Measurements from ENCODE around the gene ACOT12. TPM values are rescaled to one million over a fixed set of nuclear protein-coding genes. Genes with fewer than 3 reads are reported as not detected.

Gene ACOT12
- total and polyA plus RNA-seq, 2 donors (not counting 3 experiments of a cell fraction or from before 2014, with no cell fraction given) = not detected

- Histone ChIP-seq H3K79me2 (ENCODE audit: control insufficient read depth, insufficient read depth, low read length) (no peaks in the 10 kb centered on the region), H3K9me3 (replicated peaks; ENCODE audit: control insufficient read depth, insufficient read depth, low read length) (no peaks in the 10 kb centered on the region), H4K20me1 (replicated peaks; ENCODE audit: control insufficient read depth, extremely low read depth, insufficient read depth, low read length) (no peaks in the 10 kb centered on the region), H2AFZ (ENCODE audit: low read depth, low read length) (no peak overlapping the region), H3K9ac (replicated peaks; ENCODE audit: extremely low read depth, insufficient read depth, low read length) (no peak overlapping the region), H3K4me3 (replicated peaks in 1 of 3; ENCODE audit: insufficient read depth in 1 of 3, low read depth in 1 of 3, low read length in 3 of 3) (no peak overlapping the region), H3K36me3 (ENCODE audit: control insufficient read depth in 2 of 2, extremely low read depth in 1 of 2, insufficient read depth in 2 of 2, low read length in 2 of 2) (no peaks in the 10 kb centered on the region), H3K4me2 (ENCODE audit: insufficient read depth, low read length) (no peak overlapping the region), H3K4me1 (ENCODE audit: control insufficient read depth, extremely low read depth, insufficient read depth, low read length) (no peaks in the 10 kb centered on the region), H3K27me3 (ENCODE audit: control insufficient read depth in 2 of 2, insufficient read depth in 2 of 2, low read length in 2 of 2) (no peaks in the 10 kb centered on the region), H3K9me1 (replicated peaks; ENCODE audit: control insufficient read depth, extremely low read depth, insufficient read depth, low read length) (no peaks in the 10 kb centered on the region), H3K27ac (ENCODE audit: insufficient read depth, low read depth, low read length) (no peak overlapping the region)
- FAIRE-seq = no peak
- intact Hi-C loops (cut with micrococcal nuclease) = no loop called here
- TF ChIP-seq FOS (IDR thresholded peaks at IDR 0.05; ENCODE audit: borderline replicate concordance, insufficient read depth, low read length) = no peak
- no peak for TF ChIP-seq GATA2 (IDR thresholded peaks at IDR 0.05; ENCODE audit: insufficient read depth, insufficient read length, low read depth, low read length)
- TF ChIP-seq POLR2AphosphoS5 (IDR thresholded peaks at IDR 0.05; ENCODE audit: insufficient read depth, low read depth, low read length) = no peak
- no peak for TF ChIP-seq JUN (IDR thresholded peaks at IDR 0.05; ENCODE audit: borderline replicate concordance, insufficient read depth, insufficient read length, low read depth)
- no peak for TF ChIP-seq CTCF (IDR thresholded peaks at IDR 0.05; ENCODE audit: extremely low read depth in 1 of 2, insufficient read depth in 1 of 2, low read depth in 1 of 2, low read length in 2 of 2)
- TF ChIP-seq EZH2 (IDR thresholded peaks at IDR 0.05; ENCODE audit: borderline replicate concordance, low read depth, low read length, severe bottlenecking) = no peak
- no peak for TF ChIP-seq POLR2A (IDR thresholded peaks at IDR 0.05; ENCODE audit: low read depth, low read length)
- ChIA-PET POLR2A (no interaction called here), CTCF (interaction anchor here (1.0 to 1.2 kb wide), 2 partner anchors 20 to 22 kb away, joined by 3 read pairs; no protein-coding TSS in a partner anchor)
- no peak for DNase-seq (ENCODE audit: low read depth, low spot score)
- dilution Hi-C loops (cut with MboI; ENCODE audit: extremely low pct_ligation_motif_present, low sequenced_read_pairs) = no loop called here
- no TSS peak for BruUV-seq (replicated peaks)
Measured at GRCh38 chr5:81365541-81365940, 28.4 kb downstream of the ACOT12 start.
